ENCODE data around the gene ZNF564. TPM values are rescaled to one million over a fixed set of nuclear protein-coding genes. Genes with fewer than 3 reads are reported as not detected.
A peak's percentile ranks its signal among the peaks of the same experiment; 100 is the strongest.

Gene ZNF564
- total and polyA plus RNA-seq, 2 of the 13 experiments (the other 11 are each of a cell fraction or from before 2014, with no cell fraction given): 2.3 to 11.1 TPM

DNA sequence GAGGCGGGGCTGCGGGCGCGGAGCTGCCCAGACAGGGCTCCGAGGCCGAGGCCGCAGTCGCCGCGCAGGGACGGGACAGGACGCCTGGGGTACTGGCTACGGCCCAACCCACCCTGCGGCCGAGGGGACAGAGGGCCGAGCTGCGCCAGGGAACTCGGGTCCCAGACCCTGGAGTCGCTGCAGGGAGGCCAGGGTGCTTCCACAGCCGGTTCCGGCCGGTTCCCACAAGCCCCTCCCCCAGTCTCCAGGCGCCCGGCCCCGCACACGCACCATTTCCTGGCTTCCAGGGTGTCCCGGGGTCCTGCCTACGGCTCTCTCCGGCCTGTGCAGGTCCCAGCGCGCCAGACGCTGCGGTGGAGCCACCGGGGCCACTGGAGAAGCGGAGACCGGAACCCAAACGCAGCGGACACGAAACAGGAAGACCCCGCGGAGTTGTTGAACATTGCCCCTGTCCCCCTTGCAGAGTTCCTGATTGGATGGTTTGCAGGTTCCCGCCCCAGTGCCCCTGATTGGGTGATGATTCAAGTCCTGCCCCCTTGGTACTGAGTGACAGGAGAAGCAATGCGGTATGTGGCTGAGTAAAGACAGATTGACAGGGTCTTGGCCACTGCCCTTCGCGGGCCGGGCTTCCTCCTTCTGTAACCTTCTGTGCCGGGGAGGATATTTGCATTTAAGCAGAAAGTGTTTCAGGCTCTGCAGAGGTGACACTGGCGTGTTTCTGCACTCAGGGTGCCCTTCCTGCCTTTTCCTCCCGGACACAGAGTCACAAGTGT lies at the start of gene ZNF564 (continued):
- TF ChIP-seq ZNF18 (CRISPR knock-in tag; IDR thresholded peaks at IDR 0.05; ENCODE audit: insufficient replicate concordance) (peak; percentile 79), NFIB (CRISPR knock-in tag; IDR thresholded peaks at IDR 0.05; ENCODE audit: borderline replicate concordance) (no peak), IRF9 (CRISPR knock-in tag; IDR thresholded peaks at IDR 0.05; ENCODE audit: borderline replicate concordance) (peak; percentile 64; the same call in 1 of the 2 replicates), ZNF335 (CRISPR knock-in tag; IDR thresholded peaks at IDR 0.05) (peak; percentile 77), ZNF878 (CRISPR knock-in tag; IDR thresholded peaks at IDR 0.05) (0 out of 2 replicates have a peak, but pooled peaks have one; percentile 78), ZNF143 (CRISPR knock-in tag; IDR thresholded peaks at IDR 0.05) (no peak), ZNF441 (CRISPR knock-in tag; IDR thresholded peaks at IDR 0.05; ENCODE audit: borderline replicate concordance) (no peak; the same call in 1 of the 2 replicates), ARNT2 (CRISPR knock-in tag; IDR thresholded peaks at IDR 0.05; ENCODE audit: low read depth) (peak; percentile 64), ZNF614 (CRISPR knock-in tag; IDR thresholded peaks at IDR 0.05; ENCODE audit: borderline replicate concordance) (peak; percentile 80; the same call in 1 of the 2 replicates), HNRNPL (IDR thresholded peaks at IDR 0.05; ENCODE audit: low read depth, low read length) (0 out of 2 replicates have a peak, but pooled peaks have one; percentile 25), SNAPC2 (CRISPR knock-in tag; IDR thresholded peaks at IDR 0.05) (peak; percentile 24), NFIC (IDR thresholded peaks at IDR 0.05; ENCODE audit: low read length) (no peak; the same call in 1 of the 2 replicates), JDP2 (CRISPR knock-in tag; IDR thresholded peaks at IDR 0.05; ENCODE audit: borderline replicate concordance) (no peak), ZNF251 (CRISPR knock-in tag; IDR thresholded peaks at IDR 0.05) (no peak), MBD4 (IDR thresholded peaks at IDR 0.05; ENCODE audit: borderline replicate concordance, low read length) (no peak)
- TF ChIP-seq, protein P1, sequence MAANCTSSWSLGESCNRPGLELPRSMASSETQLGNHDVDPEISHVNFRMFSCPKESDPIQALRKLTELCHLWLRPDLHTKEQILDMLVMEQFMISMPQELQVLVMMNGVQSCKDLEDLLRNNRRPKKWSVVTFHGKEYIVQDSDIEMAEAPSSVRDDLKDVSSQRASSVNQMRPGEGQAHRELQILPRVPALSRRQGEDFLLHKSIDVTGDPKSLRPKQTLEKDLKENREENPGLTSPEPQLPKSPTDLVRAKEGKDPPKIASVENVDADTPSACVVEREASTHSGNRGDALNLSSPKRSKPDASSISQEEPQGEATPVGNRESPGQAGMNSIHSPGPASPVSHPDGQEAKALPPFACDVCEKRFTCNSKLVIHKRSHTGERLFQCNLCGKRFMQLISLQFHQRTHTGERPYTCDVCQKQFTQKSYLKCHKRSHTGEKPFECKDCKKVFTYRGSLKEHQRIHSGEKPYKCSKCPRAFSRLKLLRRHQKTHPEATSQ (CRISPR knock-in tag; IDR thresholded peaks at IDR 0.05; ENCODE audit: borderline replicate concordance): no peak
- TF ChIP-seq, protein P2, sequence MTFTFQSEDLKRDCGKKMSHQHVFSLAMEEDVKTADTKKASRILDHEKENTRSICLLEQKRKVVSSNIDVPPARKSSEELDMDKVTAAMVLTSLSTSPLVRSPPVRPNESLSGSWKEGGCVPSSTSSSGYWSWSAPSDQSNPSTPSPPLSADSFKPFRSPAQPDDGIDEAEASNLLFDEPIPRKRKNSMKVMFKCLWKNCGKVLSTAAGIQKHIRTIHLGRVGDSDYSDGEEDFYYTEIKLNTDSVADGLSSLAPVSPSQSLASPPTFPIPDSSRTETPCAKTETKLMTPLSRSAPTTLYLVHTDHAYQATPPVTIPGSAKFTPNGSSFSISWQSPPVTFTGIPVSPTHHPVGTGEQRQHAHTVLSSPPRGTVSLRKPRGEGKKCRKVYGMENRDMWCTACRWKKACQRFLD (CRISPR knock-in tag; IDR thresholded peaks at IDR 0.05; ENCODE audit: borderline replicate concordance): 0 out of 2 replicates have a peak, but pooled peaks have one; percentile 43
- TF ChIP-seq, protein P3, sequence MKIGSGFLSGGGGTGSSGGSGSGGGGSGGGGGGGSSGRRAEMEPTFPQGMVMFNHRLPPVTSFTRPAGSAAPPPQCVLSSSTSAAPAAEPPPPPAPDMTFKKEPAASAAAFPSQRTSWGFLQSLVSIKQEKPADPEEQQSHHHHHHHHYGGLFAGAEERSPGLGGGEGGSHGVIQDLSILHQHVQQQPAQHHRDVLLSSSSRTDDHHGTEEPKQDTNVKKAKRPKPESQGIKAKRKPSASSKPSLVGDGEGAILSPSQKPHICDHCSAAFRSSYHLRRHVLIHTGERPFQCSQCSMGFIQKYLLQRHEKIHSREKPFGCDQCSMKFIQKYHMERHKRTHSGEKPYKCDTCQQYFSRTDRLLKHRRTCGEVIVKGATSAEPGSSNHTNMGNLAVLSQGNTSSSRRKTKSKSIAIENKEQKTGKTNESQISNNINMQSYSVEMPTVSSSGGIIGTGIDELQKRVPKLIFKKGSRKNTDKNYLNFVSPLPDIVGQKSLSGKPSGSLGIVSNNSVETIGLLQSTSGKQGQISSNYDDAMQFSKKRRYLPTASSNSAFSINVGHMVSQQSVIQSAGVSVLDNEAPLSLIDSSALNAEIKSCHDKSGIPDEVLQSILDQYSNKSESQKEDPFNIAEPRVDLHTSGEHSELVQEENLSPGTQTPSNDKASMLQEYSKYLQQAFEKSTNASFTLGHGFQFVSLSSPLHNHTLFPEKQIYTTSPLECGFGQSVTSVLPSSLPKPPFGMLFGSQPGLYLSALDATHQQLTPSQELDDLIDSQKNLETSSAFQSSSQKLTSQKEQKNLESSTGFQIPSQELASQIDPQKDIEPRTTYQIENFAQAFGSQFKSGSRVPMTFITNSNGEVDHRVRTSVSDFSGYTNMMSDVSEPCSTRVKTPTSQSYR (CRISPR knock-in tag; IDR thresholded peaks at IDR 0.05; ENCODE audit: borderline replicate concordance): peak; percentile 82
- TF ChIP-seq, protein P4, sequence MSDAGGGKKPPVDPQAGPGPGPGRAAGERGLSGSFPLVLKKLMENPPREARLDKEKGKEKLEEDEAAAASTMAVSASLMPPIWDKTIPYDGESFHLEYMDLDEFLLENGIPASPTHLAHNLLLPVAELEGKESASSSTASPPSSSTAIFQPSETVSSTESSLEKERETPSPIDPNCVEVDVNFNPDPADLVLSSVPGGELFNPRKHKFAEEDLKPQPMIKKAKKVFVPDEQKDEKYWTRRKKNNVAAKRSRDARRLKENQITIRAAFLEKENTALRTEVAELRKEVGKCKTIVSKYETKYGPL (CRISPR knock-in tag; IDR thresholded peaks at IDR 0.05): no peak
